Measurements from ENCODE around the gene NTM. TPM values are rescaled to one million over a fixed set of nuclear protein-coding genes. Genes with fewer than 3 reads are reported as not detected.

Gene NTM
- total RNA-seq, 2 experiments from 2014 or later = not detected

DNA sequence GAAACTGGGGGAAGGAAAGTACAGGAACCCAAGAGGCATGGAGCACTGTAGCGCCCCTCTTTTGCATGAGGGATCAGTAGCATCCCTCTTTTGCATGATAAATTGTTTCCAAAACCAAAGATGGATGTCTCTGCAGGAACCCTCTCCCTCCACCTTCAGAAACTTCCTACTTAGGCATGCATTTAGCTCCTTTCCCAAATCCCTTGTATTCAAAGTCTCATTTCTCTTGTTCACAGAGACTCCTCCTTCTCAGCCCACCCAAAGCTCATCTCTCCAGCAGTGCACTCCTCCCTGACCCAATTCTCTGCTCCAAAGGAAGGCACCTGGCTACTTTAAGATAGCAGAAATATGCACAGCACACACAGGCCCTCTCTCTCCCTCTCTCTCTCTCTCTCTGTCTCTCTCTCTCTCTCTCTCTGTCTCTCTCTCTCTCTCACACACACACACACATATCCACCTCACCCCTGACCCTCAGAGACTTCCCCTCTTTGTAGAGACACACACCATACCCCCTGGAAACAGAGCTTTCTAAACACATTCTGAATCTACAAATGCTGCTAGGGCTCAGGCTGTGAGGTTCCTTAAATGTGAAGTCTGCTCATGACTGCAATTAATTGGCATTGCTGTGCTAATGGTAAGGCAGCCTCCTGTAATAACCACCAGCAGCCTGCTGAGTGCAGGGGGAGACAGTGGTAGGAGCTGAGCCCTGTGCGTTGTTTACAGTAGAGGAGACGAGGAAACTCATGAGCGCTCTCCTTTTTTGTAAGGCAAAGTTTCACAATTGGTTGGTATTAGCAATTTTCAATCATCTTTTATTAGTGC, 519.6 kb downstream of the NTM start:
- no peak for ATAC-seq (ENCODE audit: low read depth)
- POLR2A ChIA-PET = no interaction called here
- no peaks in the 10 kb centered on the region for H3K4me1 Mint-ChIP-seq

DNA sequence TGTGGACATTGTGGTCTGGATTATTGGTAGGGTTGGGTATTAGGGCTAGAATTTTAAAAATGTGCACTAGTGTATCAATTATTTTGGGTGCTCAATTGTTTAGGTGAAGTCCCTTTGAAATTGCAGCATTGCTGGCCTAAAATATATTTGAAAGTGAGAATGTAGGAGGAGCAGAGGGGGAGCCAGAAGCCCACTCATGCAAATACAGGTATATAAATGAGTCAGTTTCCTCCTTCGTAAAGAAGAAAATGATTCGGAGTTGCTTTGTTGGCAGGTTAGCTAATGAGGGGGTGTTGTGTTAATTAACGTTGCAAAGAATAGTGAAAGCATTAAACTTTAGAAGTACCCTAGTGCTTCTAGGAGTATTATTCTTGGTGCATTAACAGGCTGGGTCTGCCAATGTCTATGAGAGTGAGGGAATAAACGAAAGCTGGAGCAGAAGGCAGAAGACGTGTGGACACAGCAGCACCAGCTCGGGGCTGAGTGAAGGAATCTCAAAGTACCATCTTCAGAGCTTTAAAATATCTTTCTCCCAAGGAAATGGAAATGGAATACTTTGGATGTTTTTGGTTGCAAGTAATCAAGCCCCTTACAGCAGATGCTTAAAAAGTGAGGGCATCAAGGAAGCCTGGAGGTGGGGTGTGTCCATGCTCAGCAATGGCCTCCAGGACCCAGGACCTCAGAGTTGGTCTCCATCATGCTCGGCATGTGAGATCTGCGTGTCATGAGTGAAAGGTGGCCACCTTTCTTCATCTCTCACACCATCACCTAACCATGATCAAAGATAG, 522.9 kb downstream of the NTM start:
- Mint-ChIP-seq H3K9me3 (no peaks in the 10 kb centered on the region), H3K36me3 (no peaks in the 10 kb centered on the region), H3K4me1 (no peaks in the 10 kb centered on the region), H3K4me3 (no peak overlapping the region), H3K27ac (no peak overlapping the region), H3K27me3 (no peaks in the 10 kb centered on the region)
- POLR2A ChIA-PET = no interaction called here
- DNase-seq (no peak), ATAC-seq (ENCODE audit: low read depth) (no peak)

More for the DNA sequence above, 519.6 kb downstream of the NTM start:
- no peaks in the 10 kb centered on the region for H3K27me3 Mint-ChIP-seq
- no peak overlapping the region for H3K27ac Mint-ChIP-seq
- no peak for DNase-seq
- no peak overlapping the region for H3K4me3 Mint-ChIP-seq
- no peaks in the 10 kb centered on the region for H3K36me3 Mint-ChIP-seq
- H3K9me3 Mint-ChIP-seq = no peaks in the 10 kb centered on the region

DNA sequence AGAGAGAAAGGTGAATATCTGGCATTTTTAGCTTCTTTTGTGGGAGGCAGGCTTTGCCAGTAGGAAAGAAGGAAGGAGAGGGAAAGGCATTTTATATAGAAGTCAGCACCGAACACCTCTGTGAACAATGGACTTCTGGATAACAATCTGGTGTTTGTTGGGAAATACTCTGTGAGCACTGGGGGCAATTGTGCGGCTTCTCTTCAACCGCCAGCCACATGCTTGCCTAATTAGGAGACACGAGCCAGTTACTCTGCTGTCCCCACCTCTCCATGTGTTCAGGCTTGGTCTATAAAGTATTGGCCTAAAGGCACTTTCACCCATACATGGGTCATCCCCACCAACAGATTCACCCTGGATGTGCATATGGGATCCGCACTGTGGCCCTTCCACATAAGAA, 523.6 kb downstream of the NTM start:
- H3K27me3 Mint-ChIP-seq = no peaks in the 10 kb centered on the region
- POLR2A ChIA-PET = no interaction called here
- DNase-seq (no peak), ATAC-seq (ENCODE audit: low read depth) (no peak)
- no peak overlapping the region for H3K4me3 Mint-ChIP-seq
- H3K9me3 Mint-ChIP-seq = no peaks in the 10 kb centered on the region
- no peaks in the 10 kb centered on the region for H3K36me3 Mint-ChIP-seq
- H3K27ac Mint-ChIP-seq = no peak overlapping the region
- no peaks in the 10 kb centered on the region for H3K4me1 Mint-ChIP-seq

DNA sequence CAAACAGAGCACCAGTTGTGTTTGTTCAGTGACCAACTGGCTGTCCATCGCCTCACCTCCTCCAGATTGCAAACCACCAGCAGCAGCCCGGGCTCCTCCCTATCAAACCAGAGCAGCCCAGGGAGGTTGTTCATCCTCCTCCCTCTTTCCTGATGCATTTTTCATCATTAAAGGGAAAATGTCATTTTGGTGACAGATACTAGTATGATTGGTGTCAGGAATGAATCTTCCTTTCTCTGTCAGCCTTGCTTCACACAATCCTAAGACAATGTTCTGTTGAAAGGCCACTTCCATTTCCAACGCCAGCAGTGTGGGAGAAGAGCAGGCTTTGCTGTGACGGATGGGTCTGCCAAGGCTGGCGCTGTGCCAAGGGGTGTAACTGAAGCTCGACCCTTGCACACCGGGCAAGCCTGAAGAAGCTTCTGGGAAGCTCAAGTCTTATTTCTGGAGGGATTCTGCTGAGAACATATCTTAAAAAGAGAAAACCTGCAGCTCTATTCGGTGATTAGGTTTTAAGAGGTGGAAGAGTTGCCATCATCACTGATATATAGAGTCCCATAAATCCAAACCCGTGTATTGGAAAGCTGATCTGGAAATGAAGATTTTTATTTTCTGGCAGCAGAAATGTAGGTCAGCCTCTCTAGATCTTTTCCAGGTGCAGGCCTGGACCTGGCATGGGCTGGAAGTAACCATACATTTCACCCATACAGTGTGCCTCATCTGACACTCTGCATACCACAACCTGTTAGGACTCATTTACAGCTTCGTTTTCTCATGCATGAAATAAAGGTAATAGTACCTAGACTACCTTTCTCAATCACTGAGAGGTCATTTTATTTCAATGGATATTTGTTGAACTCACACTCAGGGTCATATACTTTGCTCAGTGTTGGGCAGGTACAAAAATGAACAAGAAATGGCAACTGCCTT, 524.5 kb downstream of the NTM start:
- Mint-ChIP-seq H3K27me3 (no peaks in the 10 kb centered on the region), H3K4me3 (no peak overlapping the region), H3K27ac (no peak overlapping the region), H3K4me1 (no peaks in the 10 kb centered on the region), H3K36me3 (no peaks in the 10 kb centered on the region), H3K9me3 (no peaks in the 10 kb centered on the region)
- no peak for ATAC-seq (ENCODE audit: low read depth)
- POLR2A ChIA-PET = no interaction called here
- DNase-seq = no peak

DNA sequence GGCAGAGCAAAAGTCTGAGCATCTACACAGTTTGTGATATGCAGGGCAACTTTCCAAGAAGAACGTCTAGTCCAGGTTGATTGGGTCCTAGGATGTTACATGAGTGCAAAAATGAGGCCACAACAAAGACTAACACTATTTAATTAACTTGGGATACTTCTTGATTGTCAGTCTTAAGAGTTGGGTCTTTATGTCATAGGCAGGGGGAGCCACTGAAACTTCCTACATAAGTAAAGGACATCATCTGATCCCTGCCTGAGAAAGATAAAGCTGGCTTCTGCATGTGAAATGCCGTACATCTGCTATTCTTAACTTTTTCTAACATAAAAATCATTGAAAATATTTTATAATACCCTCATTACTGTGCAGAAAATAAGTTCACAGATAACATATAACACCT, 525.5 kb downstream of the NTM start:
- POLR2A ChIA-PET = no interaction called here
- no peak overlapping the region for H3K4me3 Mint-ChIP-seq
- H3K9me3 Mint-ChIP-seq = no peaks in the 10 kb centered on the region
- no peaks in the 10 kb centered on the region for H3K36me3 Mint-ChIP-seq
- no peaks in the 10 kb centered on the region for H3K27me3 Mint-ChIP-seq
- ATAC-seq (ENCODE audit: low read depth) = no peak
- no peak overlapping the region for H3K27ac Mint-ChIP-seq
- H3K4me1 Mint-ChIP-seq = no peaks in the 10 kb centered on the region
- DNase-seq = no peak

DNA sequence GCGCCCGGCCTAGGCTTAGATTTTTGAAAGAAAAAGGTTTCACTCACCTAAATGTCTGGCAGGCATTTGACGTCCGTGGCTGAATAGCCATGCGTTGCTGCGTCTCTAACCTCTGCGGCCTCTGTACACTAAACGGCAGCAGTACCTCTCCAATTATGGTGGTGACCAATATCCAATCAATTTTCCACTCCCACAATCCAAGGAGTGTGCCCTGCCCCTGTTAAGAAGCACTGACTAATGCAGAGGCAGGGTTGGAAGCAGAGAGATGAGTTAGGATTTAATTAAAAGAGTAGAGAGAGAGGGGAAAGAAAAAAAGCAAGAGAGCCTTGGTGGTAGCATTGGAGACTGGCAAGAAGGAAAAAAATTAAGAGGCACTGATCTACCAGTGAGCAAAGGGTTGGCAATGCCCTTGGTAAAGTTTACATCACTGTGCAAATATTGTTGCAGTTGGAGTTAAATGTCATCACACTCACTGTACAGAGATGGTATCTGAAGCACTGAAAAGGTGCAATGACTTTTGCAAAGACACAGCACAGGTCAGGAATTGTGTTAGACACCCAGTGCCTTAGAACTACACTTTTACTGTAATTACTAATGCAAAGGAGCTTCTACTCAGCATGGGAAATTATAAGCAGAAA, 526.7 kb downstream of the NTM start:
- H3K4me1 Mint-ChIP-seq = no peaks in the 10 kb centered on the region
- H3K36me3 Mint-ChIP-seq = no peaks in the 10 kb centered on the region
- ATAC-seq (ENCODE audit: low read depth) = no peak
- no peak for DNase-seq
- no peak overlapping the region for H3K4me3 Mint-ChIP-seq
- no peak overlapping the region for H3K27ac Mint-ChIP-seq
- H3K9me3 Mint-ChIP-seq = no peaks in the 10 kb centered on the region
- H3K27me3 Mint-ChIP-seq = no peaks in the 10 kb centered on the region
- POLR2A ChIA-PET = no interaction called here

DNA sequence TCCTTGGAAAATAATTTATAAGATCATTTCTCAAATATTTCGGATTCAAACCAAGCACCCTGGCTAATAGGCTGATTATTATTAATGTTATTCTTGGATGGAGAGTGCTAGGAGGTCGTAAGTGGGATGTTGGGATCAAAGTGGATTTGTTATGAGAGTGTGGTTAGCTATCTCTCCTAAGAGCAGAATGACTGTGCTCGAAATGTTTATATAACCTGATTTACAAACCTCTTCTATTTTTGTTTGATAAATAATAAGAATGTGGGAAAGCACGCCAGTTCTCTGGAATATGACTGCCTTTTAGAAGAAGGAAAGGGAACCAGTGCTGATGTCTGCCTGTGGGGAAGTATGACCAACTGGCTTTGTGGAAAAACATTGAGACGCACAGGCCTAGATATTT, 527.5 kb downstream of the NTM start:
- Mint-ChIP-seq H3K27me3 (peaks cover 2% of the 10 kb centered on the region), H3K4me3 (no peak overlapping the region), H3K9me3 (no peaks in the 10 kb centered on the region), H3K4me1 (no peaks in the 10 kb centered on the region), H3K27ac (no peak overlapping the region), H3K36me3 (no peaks in the 10 kb centered on the region)
- POLR2A ChIA-PET = no interaction called here
- ATAC-seq (ENCODE audit: low read depth) (no peak), DNase-seq (no peak)

DNA sequence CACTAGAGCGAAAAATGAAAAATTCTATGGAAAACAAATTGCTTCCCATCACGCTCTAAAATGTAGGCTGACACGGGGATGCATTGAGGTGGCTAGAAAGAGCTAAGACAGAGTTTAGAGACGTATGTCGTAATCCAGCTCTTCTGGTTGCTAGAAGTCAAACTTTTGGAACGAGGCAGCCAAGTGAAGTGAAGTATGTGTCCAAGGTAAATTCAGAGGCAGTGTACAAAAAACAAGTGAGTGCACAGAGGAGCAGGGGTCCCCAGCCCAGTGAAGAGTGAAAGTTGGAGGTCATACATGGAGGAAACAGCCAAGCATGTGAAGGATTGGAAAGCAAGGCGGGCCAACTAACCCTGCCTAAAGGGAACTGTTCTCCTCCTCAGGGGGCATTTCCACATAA, 528.5 kb downstream of the NTM start:
- no peak for DNase-seq
- H3K4me1 Mint-ChIP-seq = no peaks in the 10 kb centered on the region
- no peak overlapping the region for H3K27ac Mint-ChIP-seq
- no peaks in the 10 kb centered on the region for H3K36me3 Mint-ChIP-seq
- H3K27me3 Mint-ChIP-seq = peaks cover 2% of the 10 kb centered on the region
- POLR2A ChIA-PET = no interaction called here
- no peak overlapping the region for H3K4me3 Mint-ChIP-seq
- no peaks in the 10 kb centered on the region for H3K9me3 Mint-ChIP-seq
- ATAC-seq (ENCODE audit: low read depth) = no peak

DNA sequence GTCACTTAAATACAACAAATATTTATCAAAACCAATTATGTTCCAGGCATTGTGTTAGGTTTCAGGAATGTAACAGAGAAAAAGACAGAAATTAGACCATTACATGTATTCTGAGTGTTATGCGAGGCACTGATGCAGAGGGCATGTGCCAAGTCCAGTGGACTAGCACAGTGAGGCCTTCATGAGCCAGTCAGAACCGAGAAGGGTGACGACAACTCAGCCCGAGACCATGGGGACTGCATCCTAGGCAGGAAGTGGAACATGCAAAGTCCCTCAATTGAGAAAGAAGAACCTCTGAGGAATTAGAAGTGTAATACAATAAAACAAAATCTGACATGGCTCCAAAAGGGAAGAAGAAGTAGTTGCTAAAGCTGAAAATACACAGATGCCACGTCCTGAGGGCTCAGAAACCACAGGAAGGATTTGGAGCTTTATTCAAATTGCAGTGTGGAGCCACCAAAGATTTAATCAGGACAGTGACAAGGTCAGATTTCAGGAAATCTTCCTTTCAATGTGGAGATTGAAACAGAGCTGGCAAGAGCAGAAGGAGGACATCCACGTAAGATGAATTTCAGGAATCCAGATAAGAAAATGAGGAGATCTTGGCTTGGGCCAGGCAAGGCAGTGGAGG, 529.6 kb downstream of the NTM start:
- H3K27me3 Mint-ChIP-seq = peaks cover 2% of the 10 kb centered on the region
- no peak overlapping the region for H3K27ac Mint-ChIP-seq
- H3K36me3 Mint-ChIP-seq = no peaks in the 10 kb centered on the region
- no peaks in the 10 kb centered on the region for H3K4me1 Mint-ChIP-seq
- H3K9me3 Mint-ChIP-seq = no peaks in the 10 kb centered on the region
- DNase-seq = no peak
- H3K4me3 Mint-ChIP-seq = no peak overlapping the region
- no peak for ATAC-seq (ENCODE audit: low read depth)
- POLR2A ChIA-PET = no interaction called here

DNA sequence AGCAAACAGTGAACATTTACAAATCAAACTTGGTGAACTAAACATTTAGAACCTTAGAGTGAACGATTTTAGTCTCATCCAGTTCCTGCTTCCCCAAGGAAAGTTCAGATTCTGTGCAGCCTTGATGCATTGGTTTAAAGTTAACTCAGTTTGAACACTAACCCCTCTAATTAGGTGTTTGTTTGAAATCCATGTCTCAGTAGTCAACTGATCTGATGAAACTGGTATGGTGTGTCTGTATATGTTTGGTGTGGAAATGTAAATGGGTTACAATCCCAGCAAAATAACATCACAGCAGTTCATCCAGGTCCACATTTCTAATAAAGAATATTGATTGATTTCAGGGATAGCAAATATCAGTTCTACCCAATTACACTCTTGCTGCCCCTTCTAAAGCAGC, 532.0 kb downstream of the NTM start:
- no peak for ATAC-seq (ENCODE audit: low read depth)
- Mint-ChIP-seq H3K36me3 (no peaks in the 10 kb centered on the region), H3K9me3 (no peaks in the 10 kb centered on the region), H3K27me3 (peaks cover 2% of the 10 kb centered on the region), H3K4me1 (no peaks in the 10 kb centered on the region), H3K4me3 (no peak overlapping the region), H3K27ac (no peak overlapping the region)
- POLR2A ChIA-PET = no interaction called here
- no peak for DNase-seq

DNA sequence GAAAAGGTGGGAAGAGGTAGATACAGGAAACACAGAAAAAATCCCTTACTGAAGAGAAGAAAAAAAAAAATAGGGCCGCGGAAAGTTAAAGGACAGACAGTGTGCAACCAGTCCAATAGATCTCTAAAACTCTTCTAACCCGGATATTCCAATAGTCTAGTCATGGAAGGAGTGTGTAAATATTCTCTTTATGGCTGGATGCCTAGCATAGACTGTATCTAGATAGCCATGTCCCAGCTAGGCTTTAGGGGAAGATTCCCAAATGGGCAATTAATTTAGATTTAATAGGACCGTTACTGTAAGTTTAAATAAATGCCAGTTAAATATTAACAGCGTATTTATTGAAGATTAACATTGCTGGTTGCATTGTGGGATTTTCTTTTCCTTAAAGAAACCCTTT, 532.7 kb downstream of the NTM start:
- Mint-ChIP-seq H3K36me3 (no peaks in the 10 kb centered on the region), H3K4me1 (no peaks in the 10 kb centered on the region), H3K4me3 (no peak overlapping the region), H3K27me3 (peaks cover 4% of the 10 kb centered on the region), H3K9me3 (no peaks in the 10 kb centered on the region), H3K27ac (no peak overlapping the region)
- ATAC-seq (ENCODE audit: low read depth) (no peak), DNase-seq (no peak)
- POLR2A ChIA-PET = no interaction called here

DNA sequence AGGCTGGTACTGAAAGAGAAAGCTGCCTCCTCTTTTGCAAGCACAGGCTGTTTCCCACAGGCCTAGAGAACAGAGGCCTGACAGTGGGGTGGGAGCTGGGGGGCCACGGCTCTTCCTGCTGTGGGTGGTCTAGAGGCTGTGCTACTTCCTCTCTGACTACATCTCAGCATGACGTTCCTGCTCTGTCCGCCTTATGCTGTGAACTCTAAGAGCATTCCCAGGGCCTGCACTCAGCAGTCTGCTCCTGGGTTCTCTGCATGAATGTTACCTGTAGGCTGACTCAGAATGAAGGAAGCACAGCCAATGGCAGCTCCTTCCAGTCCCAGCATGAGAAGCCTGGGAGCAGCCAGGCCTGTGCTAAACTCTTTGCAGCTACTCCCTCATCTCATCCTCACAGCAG, 534.3 kb downstream of the NTM start:
- no peaks in the 10 kb centered on the region for H3K4me1 Mint-ChIP-seq
- POLR2A ChIA-PET = no interaction called here

DNA sequence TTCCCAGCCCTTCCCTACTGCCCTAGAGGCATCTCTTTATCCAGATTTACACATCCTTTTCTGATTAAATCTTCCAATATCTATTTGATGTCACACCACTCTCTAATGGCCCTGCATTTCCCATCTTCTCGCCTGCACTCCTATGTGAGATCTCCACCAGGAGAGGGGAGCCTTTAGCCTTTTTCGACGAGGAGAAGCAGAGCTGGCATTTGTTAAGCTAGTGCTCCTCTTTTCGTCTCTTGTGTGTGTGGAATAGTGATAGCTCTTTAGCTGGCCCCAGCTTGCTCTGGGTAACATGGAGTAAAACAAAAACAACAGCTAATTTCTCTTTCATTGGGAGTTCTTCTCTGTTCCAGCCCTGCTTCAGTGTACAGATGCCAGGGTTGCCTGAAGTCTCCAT, 536.5 kb downstream of the NTM start:
- Mint-ChIP-seq H3K4me1 (no peaks in the 10 kb centered on the region), H3K4me3 (no peak overlapping the region), H3K27ac (no peak overlapping the region), H3K36me3 (no peaks in the 10 kb centered on the region), H3K27me3 (peaks cover 24% of the 10 kb centered on the region), H3K9me3 (no peaks in the 10 kb centered on the region)
- DNase-seq = no peak
- no peak for ATAC-seq (ENCODE audit: low read depth)
- POLR2A ChIA-PET = no interaction called here

More for the DNA sequence above, 534.3 kb downstream of the NTM start:
- H3K4me3 Mint-ChIP-seq = no peak overlapping the region
- ATAC-seq (ENCODE audit: low read depth) = no peak
- H3K9me3 Mint-ChIP-seq = no peaks in the 10 kb centered on the region
- DNase-seq = no peak
- H3K36me3 Mint-ChIP-seq = no peaks in the 10 kb centered on the region
- no peak overlapping the region for H3K27ac Mint-ChIP-seq
- peaks cover 15% of the 10 kb centered on the region for H3K27me3 Mint-ChIP-seq
